ENCODE data around the gene PRODH. TPM values are rescaled to one million over a fixed set of nuclear protein-coding genes. Genes with fewer than 3 reads are reported as not detected.
A peak's percentile ranks its signal among the peaks of the same experiment; 100 is the strongest.
"Not testable (repeated sequence)": the region's sequence is repeated elsewhere in the genome, so short reads cannot be mapped to it uniquely, and the experiment has no call there.

The PRODH gene
- total RNA-seq, 1 donor from 2014 or later: 3.0 TPM

DNA sequence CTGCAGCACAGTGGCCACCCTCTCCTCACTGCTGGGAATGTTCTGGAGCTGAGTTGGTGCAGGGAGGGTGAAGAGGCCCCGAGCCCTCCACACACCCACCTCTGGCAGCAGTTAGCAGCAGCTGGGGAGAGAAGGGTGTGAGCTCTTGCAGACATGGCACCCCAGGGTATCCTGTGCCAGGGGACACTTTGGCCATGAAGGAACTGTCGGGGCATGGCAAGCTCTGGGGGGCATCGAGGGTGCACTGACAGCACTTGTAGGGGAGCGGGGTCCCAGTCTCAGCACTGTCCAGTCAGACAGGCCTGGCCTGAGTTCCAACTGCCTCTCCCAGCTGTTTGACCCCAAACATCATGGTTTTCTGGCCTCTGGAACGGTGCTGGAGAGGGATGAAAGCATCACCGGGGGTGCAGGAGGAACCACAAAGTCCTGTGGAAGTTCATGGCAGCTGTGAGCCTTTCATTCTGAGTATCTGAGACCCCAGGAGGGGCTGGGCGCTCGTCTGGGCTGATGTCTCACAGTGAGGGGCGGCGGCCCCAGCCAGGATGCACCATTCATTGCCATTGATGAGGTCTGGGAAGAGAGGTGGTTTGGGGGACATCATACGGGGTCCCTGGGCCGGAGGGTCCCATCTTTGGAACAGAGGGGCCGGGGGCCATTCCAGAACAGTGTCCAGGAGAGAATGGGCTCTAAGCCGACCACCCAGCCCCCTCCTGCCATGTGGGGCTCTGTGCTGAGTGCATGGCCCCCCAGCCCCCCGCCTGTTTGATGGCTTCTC is 20.2 kb upstream of the PRODH start:
- peak; percentile 59 for DNase-seq (ENCODE audit: low spot score)
- intact Hi-C loops (cut with DNase I): not testable (repeated sequence)

DNA sequence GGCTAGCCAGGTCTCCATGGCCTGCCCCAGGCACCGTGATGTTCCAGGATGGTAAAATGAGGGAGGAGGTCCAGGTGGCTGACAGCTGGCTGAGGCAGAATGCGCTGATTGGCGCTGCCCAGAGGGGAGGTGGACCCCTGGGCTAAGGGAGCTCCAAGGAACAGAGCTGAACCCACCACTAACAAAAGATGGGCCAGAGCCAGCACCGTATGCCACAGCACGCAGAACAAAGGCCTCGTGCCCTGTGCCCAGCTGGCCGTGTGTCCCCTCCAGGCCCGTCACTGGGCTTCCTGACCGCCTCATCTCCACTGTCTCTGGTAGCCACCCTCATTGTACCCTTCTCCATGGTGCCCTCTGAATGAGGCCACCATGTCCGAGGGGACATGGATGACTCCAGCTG is 19.6 kb upstream of the PRODH start:
- intact Hi-C loops (cut with DNase I): no loop called here
- DNase-seq (ENCODE audit: low spot score): peak; percentile 31

DNA sequence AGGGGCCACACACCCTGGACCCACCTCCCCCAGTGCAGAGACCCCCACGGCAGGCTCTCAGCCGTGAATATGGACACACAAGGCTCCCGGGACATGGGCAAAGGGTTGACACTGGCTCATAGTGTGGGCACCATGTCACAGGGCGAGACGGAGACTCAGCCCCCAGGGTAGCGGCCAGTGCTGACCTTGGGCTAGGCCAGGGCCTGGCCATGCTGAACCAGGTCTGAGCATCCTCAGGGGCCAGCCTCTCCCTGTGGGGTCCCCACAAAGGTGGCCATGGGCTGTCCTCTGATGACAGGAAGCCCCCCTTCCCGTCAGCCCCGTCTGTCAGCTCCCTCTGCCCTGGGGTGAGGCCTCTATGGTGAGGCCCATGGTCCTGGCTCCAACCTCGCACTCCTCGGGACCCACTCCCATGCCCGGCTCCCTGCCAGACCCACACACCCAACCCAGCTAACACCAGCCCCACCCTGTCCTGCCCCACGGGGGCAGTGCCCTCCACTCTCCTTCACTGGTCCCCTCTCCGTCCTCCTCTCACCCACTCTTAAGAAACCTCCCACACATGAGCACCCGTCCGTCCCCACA is 19.0 kb upstream of the PRODH start:
- peak; percentile 58 for DNase-seq (ENCODE audit: low spot score)
- intact Hi-C loops (cut with DNase I): no loop called here

DNA sequence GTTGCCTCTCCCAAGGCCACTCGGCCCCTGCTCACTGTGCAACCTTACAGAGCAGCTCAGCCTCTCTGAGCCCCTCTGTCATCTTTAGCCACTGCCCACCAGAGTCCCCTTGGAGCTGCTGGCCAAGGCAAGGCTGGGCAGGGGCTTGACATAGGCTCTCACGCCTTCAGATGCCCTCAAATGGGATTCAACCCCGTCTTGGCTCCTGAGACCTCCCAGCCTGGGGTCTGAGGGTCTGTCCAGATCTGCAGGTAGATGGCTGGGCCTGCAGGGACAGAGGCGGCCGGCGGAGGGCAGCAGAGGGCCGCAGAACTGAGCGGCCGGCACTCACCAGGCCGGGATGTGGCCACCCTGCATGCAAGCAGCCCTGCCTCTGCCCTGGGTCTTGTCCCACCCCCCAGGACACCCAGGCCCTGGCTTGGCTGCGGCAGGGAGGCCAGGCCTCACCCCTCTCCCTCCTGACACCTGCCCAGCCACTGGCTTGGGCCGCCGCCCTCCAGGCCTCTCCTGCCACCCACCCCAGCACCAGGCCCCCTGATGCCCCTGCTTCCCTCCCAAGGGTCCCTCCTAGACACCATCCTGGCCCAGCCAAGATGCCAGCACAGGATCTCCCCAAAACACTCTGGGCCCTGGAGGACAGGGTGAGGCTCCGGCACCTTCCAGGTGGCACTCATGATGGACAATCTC is 18.4 kb upstream of the PRODH start:
- intact Hi-C loops (cut with DNase I): not testable (repeated sequence)
- DNase-seq (ENCODE audit: low spot score): peak; percentile 81

DNA sequence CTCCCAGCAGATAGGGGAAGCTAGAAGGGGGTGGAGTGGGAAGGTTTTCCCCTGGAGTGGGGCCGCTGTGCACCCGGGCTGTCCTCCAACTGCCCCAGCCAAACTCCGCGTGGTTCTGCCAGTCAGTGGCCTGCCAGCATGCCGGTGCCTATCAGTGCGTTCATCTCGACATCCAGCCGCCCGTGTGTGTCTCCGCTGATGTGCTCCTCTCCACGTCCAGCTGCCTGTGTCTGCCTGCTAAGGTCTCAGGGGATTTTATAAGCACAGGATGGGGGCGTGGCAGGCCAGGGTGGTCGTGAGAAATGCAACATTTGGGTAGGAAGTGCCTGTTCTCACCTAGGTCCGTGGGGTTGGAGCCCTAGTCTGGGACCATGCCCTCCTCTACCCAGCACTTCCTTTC is 17.0 kb upstream of the PRODH start:
- intact Hi-C loops (cut with DNase I): not testable (repeated sequence)
- DNase-seq (ENCODE audit: low spot score): peak; percentile 33

DNA sequence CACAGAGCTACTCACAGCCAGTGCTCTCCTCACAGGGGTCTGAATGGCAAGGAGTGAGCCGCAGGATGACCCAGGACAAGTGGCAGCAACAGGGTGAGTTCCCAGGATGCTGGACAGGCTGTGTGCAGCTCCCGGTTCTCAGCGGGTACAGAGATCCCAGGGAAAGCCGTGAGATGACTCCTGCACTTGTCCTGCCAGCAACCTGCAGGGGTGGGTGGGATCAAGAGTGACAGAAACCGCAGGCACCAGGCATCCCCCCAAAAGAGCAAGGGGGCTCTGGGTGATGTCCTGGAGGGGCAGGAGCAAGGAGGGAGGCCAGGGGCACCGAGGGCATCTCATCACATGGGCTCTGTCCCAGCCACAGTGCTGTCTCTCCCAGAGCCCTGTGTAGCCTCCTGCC is 15.9 kb upstream of the PRODH start:
- DNase-seq (ENCODE audit: low spot score): no peak
- intact Hi-C loops (cut with DNase I): no loop called here

DNA sequence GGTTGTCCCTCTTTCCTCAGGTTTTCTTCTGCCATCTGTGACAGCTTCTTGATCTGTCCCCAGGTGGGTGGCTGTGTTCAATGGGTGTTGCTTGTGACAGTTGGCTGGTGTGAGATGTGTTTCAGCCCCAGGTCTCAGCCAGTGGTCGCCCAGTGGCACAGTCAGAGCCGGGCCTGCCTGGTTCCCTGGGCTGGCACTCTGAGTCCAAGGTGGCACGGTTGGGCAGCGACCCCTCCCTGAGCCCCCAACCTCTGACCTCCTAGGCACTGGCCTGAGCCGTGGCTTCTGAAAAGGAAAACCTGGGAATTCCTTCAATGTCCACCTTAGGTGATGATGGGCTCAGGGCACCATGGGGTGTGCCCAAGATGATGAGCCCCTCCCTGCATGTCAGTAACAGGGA is 14.0 kb upstream of the PRODH start:
- peak; percentile 66 for DNase-seq (ENCODE audit: low spot score)
- intact Hi-C loops (cut with DNase I): no loop called here

DNA sequence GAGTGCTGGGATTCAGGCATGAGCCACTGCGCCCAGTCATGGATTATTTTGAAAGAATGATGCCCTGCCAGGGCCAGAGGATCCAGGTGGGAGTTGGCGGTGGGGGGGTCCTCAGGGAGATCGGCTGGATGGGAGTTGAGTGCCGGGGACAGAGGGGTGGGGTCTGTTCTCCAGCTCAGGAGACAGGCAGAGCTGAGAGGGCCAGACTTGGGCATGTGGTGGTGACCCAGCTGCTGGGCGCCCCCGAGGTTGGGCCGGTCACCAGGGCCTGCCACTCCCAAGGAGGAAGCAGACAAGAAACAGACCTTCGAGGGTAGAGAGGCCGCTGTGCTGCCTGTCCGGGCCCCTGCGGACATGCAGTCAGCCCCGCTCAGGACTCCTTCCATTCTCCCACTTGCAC is 11.8 kb upstream of the PRODH start:
- peak; percentile 74 for DNase-seq (ENCODE audit: low spot score)
- intact Hi-C loops (cut with DNase I): no loop called here

DNA sequence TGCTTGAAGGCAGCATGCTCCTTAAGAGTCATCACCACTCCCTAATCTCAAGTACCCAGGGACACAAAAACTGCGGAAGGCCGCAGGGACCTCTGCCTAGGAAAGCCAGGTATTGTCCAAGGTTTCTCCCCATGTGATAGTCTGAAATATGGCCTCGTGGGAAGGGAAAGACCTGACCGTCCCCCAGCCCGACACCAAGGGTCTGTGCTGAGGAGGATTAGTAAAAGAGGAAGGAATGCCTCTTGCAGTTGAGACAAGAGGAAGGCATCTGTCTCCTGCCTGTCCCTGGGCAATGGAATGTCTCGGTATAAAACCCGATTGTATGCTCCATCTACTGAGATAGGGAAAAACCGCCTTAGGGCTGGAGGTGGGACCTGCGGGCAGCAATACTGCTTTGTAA is 11.0 kb upstream of the PRODH start:
- intact Hi-C loops (cut with DNase I); DNase-seq (ENCODE audit: low spot score): not testable (repeated sequence)

DNA sequence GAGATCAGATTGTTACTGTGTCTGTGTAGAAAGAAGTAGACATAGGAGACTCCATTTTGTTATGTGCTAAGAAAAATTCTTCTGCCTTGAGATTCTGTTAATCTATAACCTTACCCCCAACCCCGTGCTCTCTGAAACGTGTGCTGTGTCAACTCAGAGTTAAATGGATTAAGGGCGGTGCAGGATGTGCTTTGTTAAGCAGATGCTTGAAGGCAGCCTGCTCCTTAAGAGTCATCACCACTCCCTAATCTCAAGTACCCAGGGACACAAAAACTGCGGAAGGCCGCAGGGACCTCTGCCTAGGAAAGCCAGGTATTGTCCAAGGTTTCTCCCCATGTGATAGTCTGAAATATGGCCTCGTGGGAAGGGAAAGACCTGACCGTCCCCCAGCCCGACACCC is 2.6 kb upstream of the PRODH start:
- intact Hi-C loops (cut with DNase I); DNase-seq (ENCODE audit: low spot score): not testable (repeated sequence)

DNA sequence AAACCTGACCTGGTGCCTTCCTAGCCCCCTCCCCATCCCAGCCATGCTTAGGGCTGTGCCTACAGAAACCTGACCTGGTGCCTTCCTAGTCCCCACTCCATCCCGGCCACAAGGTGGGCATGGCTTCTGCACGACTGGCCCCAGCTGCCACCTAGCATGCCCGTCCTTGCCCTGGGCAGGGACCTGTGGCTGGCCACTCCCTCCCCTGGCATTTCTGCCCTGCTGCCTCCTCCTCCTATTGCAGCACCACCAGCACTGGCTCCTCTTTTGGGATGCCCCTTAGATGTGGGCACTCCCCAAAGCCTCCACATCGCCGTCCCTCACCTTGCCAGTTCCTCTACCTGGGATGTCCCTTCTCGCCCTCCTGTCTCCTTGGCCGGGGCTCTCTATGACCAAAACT is 1.4 kb downstream of the PRODH start:
- DNase-seq (ENCODE audit: low spot score); intact Hi-C loops (cut with DNase I): not testable (repeated sequence)

DNA sequence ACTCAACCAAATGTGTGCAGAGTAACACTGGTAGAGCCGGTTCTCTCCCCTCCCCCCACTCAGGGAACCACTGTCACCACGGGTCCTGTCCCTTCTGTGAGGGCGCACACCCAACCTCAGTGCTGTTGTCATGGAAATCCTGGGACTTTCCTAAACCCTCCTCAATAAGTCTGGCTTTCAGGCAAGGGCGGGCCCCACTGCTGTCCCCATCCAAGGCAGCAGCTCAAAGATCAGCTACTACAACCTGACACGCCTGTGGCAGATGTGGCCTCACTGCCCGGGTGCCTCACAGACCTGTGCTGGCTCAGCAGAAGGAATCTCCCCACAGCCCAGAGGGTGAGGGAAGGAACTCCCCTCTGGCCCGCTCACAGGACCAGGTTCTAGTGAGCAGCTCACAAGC is 2.2 kb downstream of the PRODH start:
- no peak for DNase-seq (ENCODE audit: low spot score)
- intact Hi-C loops (cut with DNase I): no loop called here

DNA sequence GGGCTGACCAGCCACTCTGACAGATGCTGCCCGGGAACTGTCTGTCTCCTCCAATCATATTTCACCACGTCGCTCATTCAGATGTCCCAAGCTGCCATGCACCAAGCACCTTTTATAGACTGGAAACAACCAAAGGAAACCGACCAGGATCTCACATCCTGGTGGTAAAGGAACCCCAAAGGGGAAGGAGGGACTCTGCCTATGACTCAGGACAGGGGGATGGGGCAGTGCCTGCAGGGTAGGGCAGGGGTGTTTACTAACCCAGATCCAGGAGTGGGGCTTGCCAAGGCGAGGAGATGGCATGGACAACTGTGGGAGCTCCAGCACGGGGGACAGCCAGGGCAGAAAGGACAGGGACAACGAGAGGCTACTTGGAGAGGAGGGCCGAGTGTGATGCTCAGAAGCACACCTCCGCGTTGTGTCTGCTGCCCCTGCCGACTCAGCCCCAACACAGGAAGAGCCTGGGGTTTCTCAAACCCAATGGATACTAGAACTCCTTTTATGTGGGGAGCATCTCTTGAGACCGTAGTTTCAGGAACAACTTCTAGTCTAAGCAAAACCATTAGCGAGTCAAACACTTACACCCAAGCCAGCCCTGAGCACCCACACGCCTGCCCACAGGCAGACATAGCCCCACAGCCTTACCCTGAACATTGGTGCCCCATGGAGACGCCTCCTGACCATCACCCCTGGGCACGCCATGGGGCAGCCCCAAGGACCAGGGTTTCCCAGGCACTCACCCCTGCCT is 4.0 kb downstream of the PRODH start:
- intact Hi-C loops (cut with DNase I): no loop called here
- DNase-seq (ENCODE audit: low spot score): no peak

DNA sequence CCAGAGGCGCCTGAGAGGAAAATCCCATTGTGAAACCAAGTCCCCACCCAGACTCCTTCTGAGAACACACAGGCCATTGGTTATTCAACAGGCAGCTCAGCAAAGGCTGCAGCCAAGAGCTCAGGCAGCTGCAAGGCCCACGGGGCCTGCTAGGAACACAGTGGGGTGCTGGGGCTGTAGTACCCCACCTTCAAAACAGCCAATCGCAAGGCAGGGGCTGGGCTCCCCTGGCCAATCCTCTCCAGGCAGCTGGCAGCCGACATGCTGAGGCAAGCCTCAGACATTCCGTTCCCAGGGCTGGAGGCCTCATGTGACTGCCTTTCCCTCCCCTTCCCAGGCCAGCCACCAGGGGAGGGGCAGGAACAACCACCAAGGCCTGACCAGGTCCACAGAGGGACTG is 6.6 kb downstream of the PRODH start:
- DNase-seq (ENCODE audit: low spot score): no peak

DNA sequence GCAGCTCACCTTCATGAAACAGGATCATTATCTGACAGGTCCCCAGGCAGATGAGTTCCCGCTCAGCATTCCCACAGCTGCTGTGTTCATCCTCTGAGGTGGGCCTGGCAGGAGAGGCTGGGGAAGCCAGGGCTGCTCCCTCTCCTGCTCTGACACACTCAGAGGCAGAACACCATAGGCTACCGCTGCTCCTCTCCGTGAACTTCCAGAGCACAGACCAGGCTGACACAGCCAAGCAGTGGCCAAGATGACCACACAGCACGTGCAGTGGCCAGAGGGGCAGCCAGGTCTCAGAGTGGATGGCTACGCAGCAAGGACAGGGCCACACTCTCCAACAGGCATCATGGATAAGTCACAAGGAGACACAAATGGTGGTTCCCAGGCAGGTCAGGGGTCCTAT is 8.5 kb downstream of the PRODH start:
- intact Hi-C loops (cut with DNase I): no loop called here
- DNase-seq (ENCODE audit: low spot score): no peak

More for the DNA sequence above, 6.6 kb downstream of the PRODH start:
- intact Hi-C loops (cut with DNase I): no loop called here

DNA sequence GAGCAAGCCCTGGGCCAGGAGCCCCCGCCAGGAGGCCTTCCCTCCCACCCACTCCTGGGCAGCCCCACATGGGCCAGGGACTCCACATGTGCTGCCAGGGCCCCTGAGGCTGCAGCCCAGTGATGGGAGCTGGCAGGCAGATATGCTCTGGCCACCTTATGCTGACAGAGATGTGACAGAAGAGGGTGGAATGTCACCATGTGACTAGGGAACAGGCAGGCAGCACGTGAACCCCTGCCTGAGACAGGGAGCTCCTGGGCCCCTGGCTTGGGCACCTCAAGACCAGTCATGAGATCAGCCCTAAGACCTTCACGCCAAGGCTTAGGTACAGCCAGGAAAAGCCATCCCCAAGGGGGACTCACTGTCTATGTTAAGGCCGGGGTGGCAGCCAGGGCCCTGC is 9.1 kb downstream of the PRODH start:
- intact Hi-C loops (cut with DNase I): no loop called here
- DNase-seq (ENCODE audit: low spot score): no peak

DNA sequence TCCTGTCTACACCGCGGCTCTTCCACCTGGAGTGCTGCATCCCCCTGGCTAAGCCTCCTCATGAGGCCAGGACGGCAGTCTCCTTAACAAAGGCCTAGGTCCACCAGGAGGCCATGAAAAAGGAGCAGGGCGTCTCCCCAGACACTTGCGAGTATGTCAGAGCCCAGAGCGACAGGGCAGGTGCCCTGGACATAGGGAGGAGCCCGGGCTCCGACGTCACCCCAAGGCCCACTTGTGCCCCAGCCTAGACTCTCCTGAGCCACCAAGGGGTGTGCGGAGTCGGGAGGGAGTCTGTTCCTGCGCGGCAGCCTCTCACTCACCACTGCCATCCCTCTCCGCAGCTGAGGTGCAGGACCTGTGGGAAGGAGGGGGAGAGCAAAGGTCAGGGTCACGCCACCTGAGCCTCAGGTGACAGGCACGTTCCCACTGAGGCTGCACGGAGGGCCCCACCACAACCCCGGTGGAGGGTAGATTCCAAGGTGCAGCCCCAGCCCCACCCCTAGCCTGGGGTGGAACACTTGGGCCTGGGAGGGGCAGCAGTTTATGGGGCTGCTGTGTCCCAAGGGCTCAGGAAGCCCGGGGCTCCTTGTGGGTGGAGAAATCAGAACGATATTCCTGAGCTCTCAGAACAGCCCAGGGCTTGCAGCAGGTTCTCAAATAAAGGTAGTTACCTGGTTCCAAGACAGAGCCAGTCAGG is 10.6 kb downstream of the PRODH start:
- no peak for DNase-seq (ENCODE audit: low spot score)

DNA sequence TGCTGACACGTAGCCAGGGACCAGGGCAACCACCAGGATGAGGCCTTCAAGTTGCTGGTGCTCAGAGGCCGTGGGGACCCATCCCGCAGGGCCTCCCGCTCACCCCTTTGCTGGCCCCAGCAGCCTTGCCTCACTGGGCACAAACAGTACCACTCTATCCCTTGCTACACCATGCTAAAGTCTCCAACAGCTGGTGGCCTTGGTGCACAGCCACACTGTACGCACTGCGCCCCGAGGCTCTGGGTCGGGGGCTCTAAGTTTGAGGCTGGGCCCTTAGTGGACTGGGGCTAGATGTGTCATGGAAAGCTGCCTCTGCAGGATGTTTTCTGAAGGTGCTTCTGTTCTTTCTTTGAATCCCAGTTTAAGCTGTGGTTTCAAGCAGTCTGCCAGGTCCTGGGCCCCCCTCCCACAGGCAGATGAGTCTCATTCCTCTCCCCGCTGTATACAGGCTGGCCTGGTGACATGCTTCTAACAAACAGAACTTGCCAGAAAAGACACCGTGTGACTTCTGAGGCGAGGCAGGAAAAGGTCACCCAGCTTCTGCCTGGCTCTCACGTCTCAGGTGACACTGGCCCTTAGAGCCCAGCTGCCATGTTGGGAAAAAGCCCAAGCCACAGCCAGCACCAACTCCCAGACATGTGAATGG is 15.7 kb downstream of the PRODH start:
- intact Hi-C loops (cut with DNase I); DNase-seq (ENCODE audit: low spot score): not testable (repeated sequence)

More for the DNA sequence above, 10.6 kb downstream of the PRODH start:
- intact Hi-C loops (cut with DNase I): no loop called here

DNA sequence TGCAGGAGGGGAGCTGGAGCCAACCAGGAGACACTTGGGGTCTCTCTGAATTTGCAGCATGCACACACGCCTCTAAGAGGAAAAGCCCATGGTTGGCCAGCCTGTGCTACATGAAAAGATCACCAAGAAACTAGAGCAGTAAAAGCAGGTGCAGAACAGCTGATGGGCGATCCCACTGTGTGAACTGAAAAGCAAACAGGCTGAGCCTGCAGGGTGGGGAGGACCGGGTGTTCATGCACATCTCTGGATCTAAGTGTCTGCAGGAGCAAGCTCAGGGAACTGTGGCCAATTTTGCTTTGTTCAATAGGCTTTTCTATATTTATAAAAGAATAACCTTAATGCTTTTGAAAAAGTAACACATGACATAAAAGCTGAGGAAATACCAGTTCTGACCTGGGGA is 18.3 kb downstream of the PRODH start:
- DNase-seq (ENCODE audit: low spot score); intact Hi-C loops (cut with DNase I): not testable (repeated sequence)

Measured in cardiac septum (tissue), 1 donor.